Spleen (tissue), 7 donors: ENCODE data around the gene SNCB.

Experiments
- POLR2A ChIP-seq, 3 donors: fragments of 450-650 bp; IDR thresholded peaks; one replicate each; pipeline ENCODE4 v1.5.1; 2017; ENCODE audit warnings: antibody characterized with exemption in 3 of 3, mild to moderate bottlenecking in 1 of 3
- POLR2AphosphoS5 ChIP-seq, 3 donors: sonication (generic); formaldehyde crosslinking; IDR thresholded peaks; one replicate each; pipeline ENCODE4 v1.5.1; 2017; ENCODE audit warnings: antibody characterized with exemption in 3 of 3
- TF ChIP-seq, protein P1 (sequence below), 11 experiments: fragments of 200-600 bp in 7 of 11; fragments of 450-650 bp in 4 of 11; sonication (generic) in 4 of 11; IDR thresholded peaks in 8 of 11; conservative IDR thresholded peaks in 3 of 11; 1 replicate in 7 of 11; 2 replicates in 4 of 11; pipeline versions ENCODE4 v1.4.0 to v1.8.0; 2016 to 2021; ENCODE audit warnings: antibody characterized with exemption in 11 of 11, inconsistent platforms in 4 of 11, mild to moderate bottlenecking in 1 of 11
- donor health status: DM: no; HTN: no; CAD: no; lungs with moderate emphysema.
- donor health status: DM: no; HTN: no; CAD: no.
- donor health status: DM: no; HTN: no; CAD: no.

- no peak for TF ChIP-seq POLR2A (IDR thresholded peaks at IDR 0.05)
- TF ChIP-seq POLR2AphosphoS5 (IDR thresholded peaks at IDR 0.05), result no peak
- TF ChIP-seq, protein P1, sequence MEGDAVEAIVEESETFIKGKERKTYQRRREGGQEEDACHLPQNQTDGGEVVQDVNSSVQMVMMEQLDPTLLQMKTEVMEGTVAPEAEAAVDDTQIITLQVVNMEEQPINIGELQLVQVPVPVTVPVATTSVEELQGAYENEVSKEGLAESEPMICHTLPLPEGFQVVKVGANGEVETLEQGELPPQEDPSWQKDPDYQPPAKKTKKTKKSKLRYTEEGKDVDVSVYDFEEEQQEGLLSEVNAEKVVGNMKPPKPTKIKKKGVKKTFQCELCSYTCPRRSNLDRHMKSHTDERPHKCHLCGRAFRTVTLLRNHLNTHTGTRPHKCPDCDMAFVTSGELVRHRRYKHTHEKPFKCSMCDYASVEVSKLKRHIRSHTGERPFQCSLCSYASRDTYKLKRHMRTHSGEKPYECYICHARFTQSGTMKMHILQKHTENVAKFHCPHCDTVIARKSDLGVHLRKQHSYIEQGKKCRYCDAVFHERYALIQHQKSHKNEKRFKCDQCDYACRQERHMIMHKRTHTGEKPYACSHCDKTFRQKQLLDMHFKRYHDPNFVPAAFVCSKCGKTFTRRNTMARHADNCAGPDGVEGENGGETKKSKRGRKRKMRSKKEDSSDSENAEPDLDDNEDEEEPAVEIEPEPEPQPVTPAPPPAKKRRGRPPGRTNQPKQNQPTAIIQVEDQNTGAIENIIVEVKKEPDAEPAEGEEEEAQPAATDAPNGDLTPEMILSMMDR (IDR thresholded peaks at IDR 0.05 in 8 of 11, conservative IDR thresholded peaks at IDR 0.05 in 3 of 11), result no peak
Observed at GRCh38 chr5:176606032-176606431, 24.3 kb downstream of the SNCB start.
